Natural killer cell (primary cell): ENCODE data around the gene PLCXD3. TPM values are rescaled to one million over a fixed set of nuclear protein-coding genes. Genes with fewer than 3 reads are reported as not detected.

ENCODE experiments used
- ATAC-seq, 3 donors: fragments of 150-1000 bp in 2 of 3; fragments of 200-7000 bp in 1 of 3; cut with Tn5 transposase; 1 replicate in 1 of 3; 2 replicates in 2 of 3; pipeline ENCODE4 v1.10.0; 2021; ENCODE audit warnings: mild to moderate bottlenecking in 2 of 3, moderate library complexity in 2 of 3
- DNase-seq, 2 donors: peaks; one replicate each; pipeline versions ENCODE4 v3.0.0 to v3.0.0-alpha.2; 2013 to 2021; ENCODE audit warnings: mixed read lengths in 1 of 2
- H3K27ac ChIP-seq: one replicate; pipeline ENCODE4 v1.5.1; 2013; ENCODE audit warnings: mild to moderate bottlenecking, low read length
- H3K27me3 ChIP-seq: one replicate; pipeline ENCODE4 v1.6.1; 2013; ENCODE audit warnings: low read length; ENCODE audit not compliant: control insufficient read depth, insufficient read depth
- H3K36me3 ChIP-seq: one replicate; pipeline ENCODE4 v1.6.1; 2013; ENCODE audit warnings: low read length; ENCODE audit not compliant: control insufficient read depth, insufficient read depth
- H3K4me1 ChIP-seq: one replicate; pipeline ENCODE4 v1.6.1; 2013; ENCODE audit warnings: low read length; ENCODE audit not compliant: control insufficient read depth, insufficient read depth
- H3K4me3 ChIP-seq: one replicate; pipeline ENCODE4 v1.5.1; 2013; ENCODE audit warnings: low read length
- H3K9me3 ChIP-seq: one replicate; pipeline ENCODE4 v1.6.1; 2013; ENCODE audit warnings: low read length; ENCODE audit not compliant: control insufficient read depth, insufficient read depth
- H3K27ac Mint-ChIP-seq, 2 donors: one replicate each; pipeline ENCODE4 v1.8.0; 2022; ENCODE audit warnings: mild to moderate bottlenecking in 2 of 2, mixed read lengths in 2 of 2, moderate library complexity in 1 of 2
- H3K27me3 Mint-ChIP-seq, 2 donors: one replicate each; pipeline ENCODE4 v1.8.0; 2022; ENCODE audit warnings: low read depth in 2 of 2, mixed read lengths in 2 of 2
- H3K36me3 Mint-ChIP-seq: one replicate; pipeline ENCODE4 v1.8.0; 2022; ENCODE audit warnings: mixed read lengths
- H3K4me1 Mint-ChIP-seq, 2 donors: one replicate each; pipeline ENCODE4 v1.8.0; 2022; ENCODE audit warnings: mixed read lengths in 2 of 2
- H3K4me3 Mint-ChIP-seq: one replicate; pipeline ENCODE4 v1.8.0; 2022; ENCODE audit warnings: mild to moderate bottlenecking, moderate library complexity, mixed read lengths
- H3K9me3 Mint-ChIP-seq, 2 donors: one replicate each; pipeline ENCODE4 v1.8.0; 2022; ENCODE audit warnings: mixed read lengths in 2 of 2
- WGBS: methylation state at CpG from one replicate; pipeline ENCODE4 v1.1.7; 2013; ENCODE audit warnings: missing lambda C conversion rate; ENCODE audit not compliant: insufficient coverage; 5-methylcytosine and 5-hydroxymethylcytosine counted together
- intact Hi-C: fragments of 100-400 bp; cut with micrococcal nuclease; formaldehyde crosslinking; loops from one replicate; pipeline ENCODE4 v1.14.2; 2022
- total RNA-seq, 4 donors: library from RNA; stranded (reverse); fragments of 120-200 nt in 1 of 4; gene quantifications; one replicate each; pipeline versions ENCODE4 v1.2.3 to v1.2.4, GENCODE V29; 2013 to 2022
- TF ChIP-seq, protein P1 (sequence below): fragments of 200-600 bp; IDR thresholded peaks from one replicate; pipeline ENCODE4 v1.8.0; 2022; ENCODE audit warnings: antibody characterized with exemption

The PLCXD3 gene
- total RNA-seq, 3 donors from 2014 or later (not counting 1 experiment from before 2014, with no cell fraction given): not detected

DNA sequence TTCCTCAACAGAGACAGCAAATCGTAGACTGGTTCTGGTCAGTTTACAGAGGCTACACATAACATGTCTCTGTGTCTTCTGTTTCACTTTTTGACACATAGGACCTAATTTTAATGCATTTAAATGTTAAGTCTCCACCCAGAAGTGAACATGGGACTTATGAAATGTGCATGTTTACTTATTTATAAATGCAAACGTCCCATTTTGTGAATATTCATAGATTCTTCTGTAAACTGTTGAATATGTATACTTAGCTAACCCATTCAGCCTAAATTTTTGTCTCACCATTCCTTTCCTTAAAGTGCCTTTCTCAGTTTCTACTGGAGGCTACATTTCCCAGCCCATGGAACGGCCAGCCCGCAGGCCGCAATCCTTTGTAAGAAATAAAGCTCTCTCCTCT is 137.2 kb downstream of the PLCXD3 start:
- no peaks in the 10 kb centered on the region for H3K27me3 Mint-ChIP-seq
- H3K36me3 Mint-ChIP-seq: no peaks in the 10 kb centered on the region
- Histone ChIP-seq H3K4me1 (no peaks in the 10 kb centered on the region), H3K4me3 (no peak overlapping the region), H3K27me3 (no peaks in the 10 kb centered on the region), H3K36me3 (no peaks in the 10 kb centered on the region), H3K9me3 (peaks cover 5% of the 10 kb centered on the region), H3K27ac (no peak overlapping the region)
- H3K27ac Mint-ChIP-seq: no peak overlapping the region
- 85% methylated on average over 4 of the region's 5 CpGs for WGBS
- ATAC-seq (no peak), DNase-seq (no peak)
- no peak overlapping the region for H3K4me3 Mint-ChIP-seq
- intact Hi-C loops: no loop called here
- H3K4me1 Mint-ChIP-seq: no peaks in the 10 kb centered on the region
- TF ChIP-seq, protein P1, sequence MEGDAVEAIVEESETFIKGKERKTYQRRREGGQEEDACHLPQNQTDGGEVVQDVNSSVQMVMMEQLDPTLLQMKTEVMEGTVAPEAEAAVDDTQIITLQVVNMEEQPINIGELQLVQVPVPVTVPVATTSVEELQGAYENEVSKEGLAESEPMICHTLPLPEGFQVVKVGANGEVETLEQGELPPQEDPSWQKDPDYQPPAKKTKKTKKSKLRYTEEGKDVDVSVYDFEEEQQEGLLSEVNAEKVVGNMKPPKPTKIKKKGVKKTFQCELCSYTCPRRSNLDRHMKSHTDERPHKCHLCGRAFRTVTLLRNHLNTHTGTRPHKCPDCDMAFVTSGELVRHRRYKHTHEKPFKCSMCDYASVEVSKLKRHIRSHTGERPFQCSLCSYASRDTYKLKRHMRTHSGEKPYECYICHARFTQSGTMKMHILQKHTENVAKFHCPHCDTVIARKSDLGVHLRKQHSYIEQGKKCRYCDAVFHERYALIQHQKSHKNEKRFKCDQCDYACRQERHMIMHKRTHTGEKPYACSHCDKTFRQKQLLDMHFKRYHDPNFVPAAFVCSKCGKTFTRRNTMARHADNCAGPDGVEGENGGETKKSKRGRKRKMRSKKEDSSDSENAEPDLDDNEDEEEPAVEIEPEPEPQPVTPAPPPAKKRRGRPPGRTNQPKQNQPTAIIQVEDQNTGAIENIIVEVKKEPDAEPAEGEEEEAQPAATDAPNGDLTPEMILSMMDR: no peak
- peaks cover 16 to 22% of the 10 kb centered on the region in 2 donors for H3K9me3 Mint-ChIP-seq

DNA sequence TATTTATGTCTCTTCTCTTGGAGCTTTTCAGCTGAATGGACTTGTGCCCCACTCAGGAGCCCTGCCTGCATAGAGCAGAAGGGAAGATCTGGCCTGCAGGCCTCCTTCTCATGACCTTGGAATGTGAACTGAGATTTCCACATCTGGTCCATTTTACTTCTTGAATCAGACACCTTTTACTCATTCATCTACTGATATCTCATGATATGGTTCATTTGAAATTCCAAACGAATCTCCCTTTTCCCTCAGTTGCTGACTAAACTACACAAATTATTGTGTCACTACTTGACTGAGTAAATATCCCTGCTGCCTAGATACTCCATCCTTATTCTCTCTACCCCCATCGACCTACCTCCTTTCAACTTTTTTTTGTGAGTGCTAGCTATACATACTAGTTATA is 138.7 kb downstream of the PLCXD3 start:
- DNase-seq (no peak), ATAC-seq (no peak)
- Mint-ChIP-seq H3K4me1 (no peaks in the 10 kb centered on the region), H3K27me3 (no peaks in the 10 kb centered on the region), H3K4me3 (no peak overlapping the region), H3K27ac (no peak overlapping the region), H3K36me3 (no peaks in the 10 kb centered on the region), H3K9me3 (peaks cover 16 to 22% of the 10 kb centered on the region in 2 donors)
- peaks cover 5% of the 10 kb centered on the region for H3K9me3 ChIP-seq
- TF ChIP-seq, protein P1: no peak
- no peaks in the 10 kb centered on the region for H3K4me1 ChIP-seq
- intact Hi-C loops: no loop called here
- H3K4me3 ChIP-seq: no peak overlapping the region
- no peaks in the 10 kb centered on the region for H3K36me3 ChIP-seq
- no peak overlapping the region for H3K27ac ChIP-seq
- H3K27me3 ChIP-seq: no peaks in the 10 kb centered on the region
- 65% methylated on average over 1 of the region's 2 CpGs for WGBS

DNA sequence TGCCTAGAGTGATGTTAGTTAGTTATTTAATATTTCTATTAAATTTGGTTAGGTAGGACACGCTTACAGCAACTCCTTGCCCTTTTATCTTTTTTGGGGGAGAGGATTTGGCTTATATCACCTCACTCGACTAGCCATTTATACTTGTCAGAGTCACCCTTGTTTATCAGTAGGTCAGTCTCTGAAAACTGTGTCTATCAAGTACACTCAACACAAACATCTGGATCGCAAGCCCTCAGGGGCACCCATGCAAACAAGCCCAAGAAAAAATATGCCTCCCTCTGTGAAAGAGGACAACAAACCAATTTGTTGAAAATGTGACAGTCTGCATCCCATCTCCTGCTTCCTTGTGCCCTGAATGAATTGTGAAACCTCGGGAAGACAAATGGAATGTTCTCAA is 139.9 kb downstream of the PLCXD3 start:
- no peaks in the 10 kb centered on the region for H3K27me3 Mint-ChIP-seq
- H3K36me3 Mint-ChIP-seq: no peaks in the 10 kb centered on the region
- no peak overlapping the region for H3K27ac ChIP-seq
- no peaks in the 10 kb centered on the region for H3K4me1 Mint-ChIP-seq
- H3K4me3 Mint-ChIP-seq: no peak overlapping the region
- H3K4me1 ChIP-seq: no peaks in the 10 kb centered on the region
- TF ChIP-seq, protein P1: no peak
- H3K9me3 Mint-ChIP-seq: peaks cover 12 to 16% of the 10 kb centered on the region in 2 donors
- H3K27ac Mint-ChIP-seq: no peak overlapping the region
- DNase-seq (no peak), ATAC-seq (no peak)
- WGBS: 63% methylated on average over 3 of the region's 4 CpGs
- no peak overlapping the region for H3K4me3 ChIP-seq
- H3K9me3 ChIP-seq: peaks cover 5% of the 10 kb centered on the region
- no peaks in the 10 kb centered on the region for H3K27me3 ChIP-seq
- no peaks in the 10 kb centered on the region for H3K36me3 ChIP-seq
- intact Hi-C loops: no loop called here

DNA sequence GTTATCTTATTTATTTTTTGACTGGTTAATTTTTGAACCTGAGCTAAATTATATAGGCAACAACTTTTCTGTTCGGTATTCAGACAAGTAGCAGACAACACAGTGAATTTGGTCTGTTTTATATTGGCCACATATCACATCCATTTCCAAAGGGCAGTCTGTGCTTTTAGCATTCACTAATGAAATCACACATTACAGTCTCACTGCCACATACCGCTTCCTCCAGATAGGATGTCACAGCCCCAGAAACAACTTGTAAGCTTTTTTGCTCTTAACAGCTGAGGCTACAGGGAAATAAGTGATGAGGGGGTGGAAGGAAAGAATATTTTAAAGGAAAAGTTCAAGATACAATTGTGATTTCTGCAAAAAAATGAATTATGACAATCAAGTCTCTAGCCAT is 140.6 kb downstream of the PLCXD3 start:
- Mint-ChIP-seq H3K9me3 (peaks cover 10 to 12% of the 10 kb centered on the region in 2 donors), H3K27me3 (no peaks in the 10 kb centered on the region), H3K36me3 (no peaks in the 10 kb centered on the region), H3K4me3 (no peak overlapping the region), H3K27ac (no peak overlapping the region), H3K4me1 (no peaks in the 10 kb centered on the region)
- DNase-seq (no peak), ATAC-seq (no peak)
- Histone ChIP-seq H3K27me3 (no peaks in the 10 kb centered on the region), H3K4me1 (no peaks in the 10 kb centered on the region), H3K4me3 (no peak overlapping the region), H3K9me3 (peaks cover under 1% of the 10 kb centered on the region), H3K36me3 (no peaks in the 10 kb centered on the region), H3K27ac (no peak overlapping the region)
- WGBS: 94% methylated on average over 2 of the region's 2 CpGs
- intact Hi-C loops: no loop called here
- TF ChIP-seq, protein P1: no peak
